ENCODE data around the gene DACT2.

DACT2 gene

DNA sequence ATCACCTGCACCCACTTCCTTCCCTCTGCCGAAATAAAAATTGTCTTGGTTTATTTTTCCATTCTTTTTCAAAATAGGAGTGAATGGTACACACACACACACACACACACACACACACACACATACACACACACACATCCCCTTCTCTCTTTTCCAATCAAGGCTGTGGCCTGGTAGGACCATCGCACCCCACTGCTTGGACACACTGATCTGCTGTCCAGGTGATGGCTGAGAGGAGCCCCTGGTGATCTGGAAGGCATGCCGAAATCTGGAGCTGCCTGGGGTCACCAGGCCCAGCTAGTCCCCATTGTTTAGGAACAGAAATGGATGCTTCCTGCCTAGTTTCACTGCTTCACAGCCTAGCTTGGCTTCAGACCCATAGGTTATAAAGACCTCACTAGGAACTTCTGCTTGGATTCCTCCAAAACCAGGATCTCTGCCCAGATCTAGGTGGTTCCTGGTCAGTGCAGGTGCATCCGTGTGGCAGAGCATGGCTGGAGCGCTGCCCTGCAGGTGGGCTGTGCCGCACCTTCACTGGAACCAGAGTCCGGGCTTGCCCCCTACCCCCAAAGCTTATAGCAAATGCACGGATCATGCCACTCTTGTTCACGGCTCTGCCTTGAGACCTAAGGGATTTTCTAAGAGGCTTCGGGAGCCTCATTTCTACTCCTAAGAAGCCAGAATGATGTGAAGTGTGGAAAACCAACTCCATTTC lies 42.9 kb upstream of the DACT2 start:
- Histone ChIP-seq H2AFZ (ENCODE audit: low read depth, low read length) (no peak overlapping the region), H3K4me2 (ENCODE audit: insufficient read depth, low read length) (no peak overlapping the region), H3K27ac (ENCODE audit: low read length) (no peak overlapping the region), H3K36me3 (ENCODE audit: insufficient read depth, low read length) (no peaks in the 10 kb centered on the region), H4K20me1 (ENCODE audit: insufficient read depth, low read length) (no peaks in the 10 kb centered on the region), H3K9me3 (ENCODE audit: insufficient read depth, low read length, severe bottlenecking) (peaks cover 2% of the 10 kb centered on the region), H3K4me3 (ENCODE audit: low read depth in 1 of 2, low read length in 2 of 2) (no peak overlapping the region), H3K9ac (ENCODE audit: low read depth, low read length) (no peak overlapping the region), H3K4me1 (ENCODE audit: insufficient read depth, low read length) (no peaks in the 10 kb centered on the region), H3K27me3 (ENCODE audit: insufficient read depth, low read length, poor library complexity) (no peaks in the 10 kb centered on the region), H3K79me2 (ENCODE audit: insufficient read depth, low read length) (no peaks in the 10 kb centered on the region)
- no peak for DNase-seq
- ATAC-seq (ENCODE audit: insufficient read depth, low read depth): no peak
- TF ChIP-seq CTCF (IDR thresholded peaks at IDR 0.05; ENCODE audit: borderline replicate concordance, extremely low read depth, low read length, poor library complexity, severe bottlenecking): no peak
- TF ChIP-seq EZH2 (IDR thresholded peaks at IDR 0.05; ENCODE audit: borderline replicate concordance, low read depth, low read length, severe bottlenecking): no peak

GRCh38 chr6:168361766-168362165 lies 42.2 kb upstream of the DACT2 start:
- DNase-seq (no peak), ATAC-seq (ENCODE audit: insufficient read depth, low read depth) (no peak)
- Histone ChIP-seq H3K36me3 (ENCODE audit: insufficient read depth, low read length) (no peaks in the 10 kb centered on the region), H3K4me2 (ENCODE audit: insufficient read depth, low read length) (no peak overlapping the region), H3K9me3 (ENCODE audit: insufficient read depth, low read length, severe bottlenecking) (peaks cover 2% of the 10 kb centered on the region), H3K27ac (ENCODE audit: low read length) (no peak overlapping the region), H3K4me3 (ENCODE audit: low read depth in 1 of 2, low read length in 2 of 2) (no peak overlapping the region), H3K79me2 (ENCODE audit: insufficient read depth, low read length) (no peaks in the 10 kb centered on the region), H4K20me1 (ENCODE audit: insufficient read depth, low read length) (no peaks in the 10 kb centered on the region), H3K27me3 (ENCODE audit: insufficient read depth, low read length, poor library complexity) (no peaks in the 10 kb centered on the region), H3K4me1 (ENCODE audit: insufficient read depth, low read length) (no peaks in the 10 kb centered on the region), H2AFZ (ENCODE audit: low read depth, low read length) (no peak overlapping the region), H3K9ac (ENCODE audit: low read depth, low read length) (no peak overlapping the region)
- TF ChIP-seq CTCF (IDR thresholded peaks at IDR 0.05; ENCODE audit: borderline replicate concordance, extremely low read depth, low read length, poor library complexity, severe bottlenecking) (no peak), EZH2 (IDR thresholded peaks at IDR 0.05; ENCODE audit: borderline replicate concordance, low read depth, low read length, severe bottlenecking) (no peak)

DNA sequence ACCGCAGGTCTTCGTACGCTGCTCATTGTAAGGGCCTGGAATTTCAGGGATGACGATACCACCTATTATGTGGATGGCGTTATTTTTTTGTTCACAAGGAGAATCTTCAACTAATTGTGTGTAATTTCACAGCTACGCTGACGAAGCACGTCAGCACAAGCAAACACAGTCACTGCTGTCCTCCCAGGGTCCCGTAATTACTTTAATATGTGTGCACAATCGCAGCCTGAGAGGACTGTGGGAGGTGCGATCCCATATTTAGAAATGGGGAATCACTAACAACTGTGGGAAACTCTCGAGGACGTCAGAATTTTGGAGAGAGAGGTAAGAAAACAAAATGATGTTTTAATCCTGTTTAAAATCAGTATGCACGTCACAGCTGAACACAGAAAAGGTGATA lies 40.2 kb upstream of the DACT2 start:
- H3K36me3 ChIP-seq (ENCODE audit: insufficient read depth, low read length): no peaks in the 10 kb centered on the region
- no peaks in the 10 kb centered on the region for H3K79me2 ChIP-seq (ENCODE audit: insufficient read depth, low read length)
- no peaks in the 10 kb centered on the region for H3K4me1 ChIP-seq (ENCODE audit: insufficient read depth, low read length)
- H3K9ac ChIP-seq (ENCODE audit: low read depth, low read length): no peak overlapping the region
- no peaks in the 10 kb centered on the region for H4K20me1 ChIP-seq (ENCODE audit: insufficient read depth, low read length)
- DNase-seq (no peak), ATAC-seq (ENCODE audit: insufficient read depth, low read depth) (no peak)
- H3K27ac ChIP-seq (ENCODE audit: low read length): no peak overlapping the region
- peaks cover 2% of the 10 kb centered on the region for H3K9me3 ChIP-seq (ENCODE audit: insufficient read depth, low read length, severe bottlenecking)
- no peak overlapping the region for H2AFZ ChIP-seq (ENCODE audit: low read depth, low read length)
- no peak overlapping the region for H3K4me3 ChIP-seq (ENCODE audit: low read depth in 1 of 2, low read length in 2 of 2)
- TF ChIP-seq CTCF (IDR thresholded peaks at IDR 0.05; ENCODE audit: borderline replicate concordance, extremely low read depth, low read length, poor library complexity, severe bottlenecking) (no peak), EZH2 (IDR thresholded peaks at IDR 0.05; ENCODE audit: borderline replicate concordance, low read depth, low read length, severe bottlenecking) (no peak)
- H3K4me2 ChIP-seq (ENCODE audit: insufficient read depth, low read length): no peak overlapping the region
- H3K27me3 ChIP-seq (ENCODE audit: insufficient read depth, low read length, poor library complexity): no peaks in the 10 kb centered on the region
